Stimulated activated CD8-positive, alpha-beta memory T cell treated with anti-CD3 and anti-CD28 coated beads, Interleukin-7, amount 100 ng/mL, for 48 hours (primary cell): ENCODE data around the gene GOLGA7B.

Experiments used
- DNase-seq, 2 donors: peaks; one replicate each; pipeline ENCODE4 v3.0.0-alpha.2; 2020; ENCODE audit warnings: low read depth in 1 of 2; ENCODE audit errors: extremely low read depth in 1 of 2

Gene GOLGA7B

GRCh38 chr10:97891497-97892167, 42.0 kb downstream of the GOLGA7B start:
- DNase-seq: no peak

GRCh38 chr10:97892506-97892905, 42.9 kb downstream of the GOLGA7B start:
- no peak for DNase-seq

- DNase-seq: no peak
These were observed 43.3 kb downstream of the GOLGA7B start for GRCh38 chr10:97892939-97893338.

- DNase-seq: no peak
These were observed 44.4 kb downstream of the GOLGA7B start for GRCh38 chr10:97894092-97894491.

- DNase-seq: no peak
These were observed 45.4 kb downstream of the GOLGA7B start for GRCh38 chr10:97895084-97895483.

GRCh38 chr10:97895915-97896314, 46.3 kb downstream of the GOLGA7B start:
- no peak for DNase-seq

DNA sequence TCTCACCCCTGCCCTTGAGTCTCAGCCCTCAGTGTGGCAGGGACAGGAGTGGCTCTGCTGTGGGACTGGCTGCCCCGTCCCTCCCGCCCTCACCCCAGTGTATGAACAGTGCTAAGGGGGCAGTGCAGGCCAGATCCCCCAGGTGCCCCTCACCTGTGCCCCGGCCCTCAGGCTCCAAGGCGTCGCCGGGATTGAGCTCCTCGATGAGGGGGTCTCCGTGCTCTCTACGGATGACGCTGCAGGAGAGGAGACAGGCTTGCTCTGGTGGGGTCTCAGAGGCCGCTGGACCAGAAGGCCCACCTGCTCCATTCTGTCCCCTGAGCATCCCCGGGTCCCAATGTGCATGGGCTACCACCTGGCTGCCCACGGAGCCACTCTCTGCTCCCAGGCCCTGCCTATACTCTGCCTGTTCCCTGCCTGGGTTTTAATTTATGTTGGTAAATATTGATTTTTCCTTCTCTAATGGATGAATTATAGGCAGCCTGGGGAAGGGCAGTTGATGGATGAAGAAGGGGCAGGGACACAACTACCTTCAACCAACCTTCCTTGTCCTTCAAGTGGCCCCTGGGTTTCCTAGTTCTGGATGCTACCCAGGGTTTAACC, 47.2 kb downstream of the GOLGA7B start:
- DNase-seq: no peak

- no peak for DNase-seq
These were observed 48.8 kb downstream of the GOLGA7B start for GRCh38 chr10:97898429-97898828.

DNA sequence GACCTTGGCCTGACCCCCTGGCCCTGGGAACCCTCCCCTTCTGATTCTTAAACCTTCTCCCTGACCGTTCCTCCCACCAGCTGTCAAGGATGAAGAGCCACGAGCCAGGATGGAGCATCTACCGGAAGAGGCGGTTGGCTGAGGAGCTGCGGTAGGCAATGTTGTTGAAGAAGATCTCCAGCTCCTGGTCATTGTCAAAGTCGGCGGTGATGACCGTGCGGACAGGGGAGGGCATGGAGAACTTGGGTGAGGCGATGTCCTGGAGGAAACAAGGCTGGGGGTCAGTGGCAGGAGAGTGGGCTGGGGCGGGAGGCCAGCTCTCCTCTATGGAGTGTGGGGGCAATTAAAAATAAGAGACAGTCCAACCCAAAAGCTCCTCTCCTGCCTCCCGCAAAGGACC, 51.7 kb downstream of the GOLGA7B start:
- no peak for DNase-seq

DNA sequence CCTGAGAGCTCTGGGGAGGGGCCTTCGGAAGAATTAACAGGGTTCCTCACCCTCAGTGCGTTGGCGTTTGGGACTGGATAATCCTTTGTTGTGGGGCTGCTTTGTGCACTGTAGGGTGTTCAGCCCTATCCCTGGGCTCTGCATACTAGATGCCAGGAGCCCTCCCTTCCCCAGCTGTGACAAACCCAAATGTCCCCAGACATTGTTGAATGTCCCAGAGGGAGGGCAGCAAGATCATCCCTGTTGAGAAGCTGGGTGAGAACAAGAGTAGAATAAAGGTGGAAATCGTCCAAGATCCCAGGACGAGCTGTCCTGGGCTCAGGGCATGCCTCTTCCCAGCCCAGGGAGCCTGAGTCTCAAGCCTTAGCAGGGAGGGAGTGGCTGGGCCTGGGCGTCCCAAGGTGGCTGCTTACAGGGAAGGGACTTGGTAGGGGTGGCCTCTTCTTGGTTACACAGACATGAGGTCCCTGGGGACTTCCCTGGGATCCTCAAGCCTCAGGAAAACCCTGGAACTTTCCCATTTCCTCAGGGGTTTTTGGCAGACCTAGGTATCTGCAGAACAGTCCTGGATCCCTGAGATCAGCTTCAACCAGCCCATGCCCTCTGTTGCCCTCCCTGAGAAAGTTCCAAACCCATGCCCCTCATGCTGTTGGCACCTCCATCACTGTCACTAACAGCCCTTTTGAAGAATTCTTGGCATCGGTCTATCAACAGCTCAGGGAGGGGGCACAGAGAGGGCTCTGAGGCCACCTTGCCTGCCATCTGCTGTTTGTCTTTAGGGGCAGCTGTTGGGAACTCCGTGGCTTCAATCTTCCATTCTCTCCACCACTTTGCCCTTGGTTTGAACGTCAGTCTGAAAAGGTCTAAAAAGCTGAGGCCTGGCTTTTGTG, 53.7 kb downstream of the GOLGA7B start:
- no peak for DNase-seq

GRCh38 chr10:97904018-97904381, 54.4 kb downstream of the GOLGA7B start:
- no peak for DNase-seq

DNA sequence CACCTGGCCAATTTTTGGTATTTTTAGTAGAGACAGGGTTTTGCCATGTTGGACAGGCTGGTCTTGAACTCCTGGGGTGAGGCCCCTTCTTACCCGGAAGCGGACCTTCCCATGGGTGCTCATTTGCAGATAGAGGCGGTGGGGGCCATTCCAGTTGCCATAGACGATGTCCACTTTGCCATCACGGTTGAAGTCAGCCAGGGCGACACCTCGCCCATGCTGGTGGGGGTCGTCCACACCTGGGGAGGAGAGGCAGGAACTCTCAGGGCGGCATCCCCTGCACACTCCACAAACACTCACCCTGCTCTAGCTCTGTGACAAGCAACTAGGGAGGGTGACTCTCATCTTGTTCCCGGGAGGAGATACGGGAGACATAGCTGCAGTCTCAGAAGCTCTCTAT, 54.9 kb downstream of the GOLGA7B start:
- DNase-seq: no peak

GRCh38 chr10:97905276-97905675, 55.6 kb downstream of the GOLGA7B start:
- DNase-seq: no peak

DNA sequence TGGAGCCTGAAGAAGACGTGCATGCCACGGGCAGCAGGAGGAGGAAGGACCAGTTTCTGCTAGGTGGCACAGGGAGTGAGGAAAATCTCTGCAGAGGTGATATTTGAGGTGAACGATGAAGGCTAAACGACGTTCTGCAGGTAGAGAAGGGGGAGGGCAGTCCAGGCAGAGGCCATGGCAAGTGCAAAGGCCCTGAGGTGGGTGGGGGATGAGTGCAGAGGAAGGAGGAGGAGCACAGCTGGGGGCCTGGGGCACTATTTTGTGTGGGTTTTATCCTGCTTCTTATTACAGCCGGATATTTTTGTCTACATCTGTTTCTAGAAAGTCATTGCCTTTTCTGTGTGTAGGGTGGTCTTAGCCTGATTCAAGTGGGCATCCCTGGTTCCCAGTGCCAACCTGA, 57.6 kb downstream of the GOLGA7B start:
- no peak for DNase-seq

DNA sequence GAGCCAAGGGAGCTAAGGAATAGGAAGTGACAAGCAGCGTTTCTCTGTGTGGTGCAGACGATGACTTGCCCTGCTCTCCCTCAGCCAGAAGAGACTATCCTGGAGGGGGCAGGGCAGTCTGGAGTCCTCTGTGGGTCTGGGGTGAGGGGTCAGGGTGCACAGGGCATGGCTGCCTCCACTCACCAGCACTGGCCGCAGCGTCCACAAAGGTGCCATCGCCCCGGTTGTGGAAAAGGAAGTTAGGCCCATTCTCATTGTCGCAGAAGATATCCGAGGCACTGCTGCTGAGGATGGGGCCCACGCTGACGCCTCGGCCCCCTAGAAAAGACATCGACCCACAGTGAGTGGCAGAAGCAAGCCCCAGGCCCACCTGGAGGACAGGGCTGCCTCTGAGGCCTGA, 58.2 kb downstream of the GOLGA7B start:
- no peak for DNase-seq

GRCh38 chr10:97910661-97911060, 61.0 kb downstream of the GOLGA7B start:
- no peak for DNase-seq

GRCh38 chr10:97911217-97911616, 61.6 kb downstream of the GOLGA7B start:
- no peak for DNase-seq

DNA sequence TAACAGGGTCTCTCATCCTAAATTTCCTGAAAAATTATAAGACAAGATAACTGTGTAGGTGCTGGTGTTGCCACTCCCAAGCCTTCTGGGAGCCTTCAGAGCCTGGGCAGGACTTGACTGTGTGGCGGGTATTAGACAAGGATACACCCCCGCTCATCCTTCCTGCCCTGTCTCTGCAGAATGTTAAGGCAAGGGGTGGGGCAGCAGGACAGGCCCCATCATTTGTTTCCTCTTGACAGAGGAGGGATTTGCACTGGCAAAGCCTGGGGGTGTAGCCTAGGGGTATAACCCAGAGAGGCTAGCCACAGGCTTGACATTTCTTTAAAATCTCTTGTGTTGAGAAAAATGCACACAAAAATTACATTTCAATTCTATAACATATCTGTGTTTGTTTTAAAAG, 63.5 kb downstream of the GOLGA7B start:
- no peak for DNase-seq

DNA sequence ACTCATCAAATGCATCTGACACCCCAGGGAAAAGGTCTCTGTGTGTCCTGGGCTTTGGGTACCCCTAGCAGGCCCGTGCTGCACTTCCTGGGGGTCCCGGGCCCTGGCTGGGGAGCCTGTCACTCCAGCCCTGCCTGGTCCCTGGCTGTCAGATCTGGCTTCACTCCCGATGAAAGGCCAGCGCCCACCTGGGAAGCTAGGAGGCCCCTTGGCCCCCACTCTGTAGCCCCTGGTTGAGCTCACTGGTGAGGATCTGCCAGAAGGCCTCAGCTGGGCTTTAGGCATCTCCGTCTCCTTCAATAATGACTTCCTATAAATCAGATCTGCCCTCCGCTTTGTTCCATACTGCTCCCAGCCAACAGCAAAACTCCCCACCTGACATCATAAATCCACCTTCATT, 64.0 kb downstream of the GOLGA7B start:
- no peak for DNase-seq

DNA sequence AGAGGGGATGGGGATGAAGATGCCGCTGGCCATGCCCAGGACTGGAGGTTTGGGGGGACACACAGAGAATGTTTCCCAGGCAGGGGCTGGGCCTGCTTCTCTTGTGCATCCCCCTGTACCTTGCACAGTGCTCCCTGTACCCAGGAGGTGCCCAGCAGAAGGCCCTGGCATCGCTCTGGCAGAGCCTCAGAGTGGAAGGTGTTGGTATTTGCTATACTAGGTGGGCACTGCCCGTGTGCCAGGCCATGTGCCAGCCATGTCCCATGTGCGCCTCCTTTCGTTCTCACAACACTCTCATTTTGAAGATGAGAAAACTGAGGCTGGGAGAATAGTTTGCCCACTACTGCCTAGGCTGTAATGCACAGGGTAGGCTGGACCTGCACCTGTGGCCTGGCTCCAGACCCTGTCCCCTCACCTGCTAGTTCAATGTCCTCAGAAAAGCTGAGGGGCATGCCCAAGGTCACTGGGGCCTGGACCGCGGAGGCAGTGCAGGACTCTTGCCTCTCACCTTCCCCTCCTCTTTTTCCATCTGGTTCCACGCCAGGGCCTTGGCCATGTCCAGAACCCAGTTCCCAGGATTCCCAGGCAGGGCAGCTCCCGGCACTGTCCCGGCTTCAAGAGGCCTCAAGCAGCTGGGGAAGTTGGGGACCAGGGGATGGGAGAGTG, 64.7 kb downstream of the GOLGA7B start:
- DNase-seq: no peak

GRCh38 chr10:97914837-97915211, 65.2 kb downstream of the GOLGA7B start:
- peak; percentile 47 to 57 for DNase-seq
